ENCODE data around the gene DISC1. TPM values are rescaled to one million over a fixed set of nuclear protein-coding genes. Genes with fewer than 3 reads are reported as not detected.

The DISC1 gene
- total RNA-seq, 1 experiment from 2014 or later, result 0.36 TPM

- Histone ChIP-seq H3K27me3 (ENCODE audit: control insufficient read depth, insufficient read depth, low read length) (no peaks in the 10 kb centered on the region), H3K9me3 (ENCODE audit: control insufficient read depth, insufficient read depth, low read depth, low read length) (no peaks in the 10 kb centered on the region), H3K4me3 (ENCODE audit: low read depth in 2 of 2, low read length in 2 of 2) (no peak overlapping the region), H3K27ac (ENCODE audit: low read length) (no peak overlapping the region), H3K4me1 (ENCODE audit: control insufficient read depth, insufficient read depth, low read length) (no peaks in the 10 kb centered on the region), H3K36me3 (ENCODE audit: control insufficient read depth, insufficient read depth, low read length) (no peaks in the 10 kb centered on the region)
- ChIA-PET POLR2A (no interaction called here), CTCF (no interaction called here)
- BruUV-seq (replicated peaks), result no TSS peak
- TF ChIP-seq CTCF (IDR thresholded peaks at IDR 0.05) (no peak), POLR2AphosphoS5 (IDR thresholded peaks at IDR 0.05; ENCODE audit: low read depth, low read length) (no peak), SIN3A (IDR thresholded peaks at IDR 0.05; ENCODE audit: borderline replicate concordance, insufficient read depth, low read depth, low read length) (no peak), TCF7L2 (IDR thresholded peaks at IDR 0.05; ENCODE audit: low read depth, low read length) (no peak), REST (IDR thresholded peaks at IDR 0.05; ENCODE audit: insufficient read depth in 1 of 2, low read depth in 2 of 2, low read length in 1 of 2) (no peak)
- in situ Hi-C loops (cut with HindIII; ENCODE audit: low pct_unique_long_range_greater_than_20kb, low sequenced_read_pairs) (no loop called here), intact Hi-C loops (cut with micrococcal nuclease; ENCODE audit: unreplicated experiment) (no loop called here)
- ATAC-seq (no peak), DNase-seq (ENCODE audit: low read depth, low spot score) (no peak)
These were observed 43.2 kb upstream of the DISC1 start for GRCh38 chr1:231583376-231583775.

- ChIA-PET POLR2A (interaction anchor here (0.6 kb wide), 1 partner anchor 44 kb away, joined by 9 read pairs; no protein-coding TSS in a partner anchor), CTCF (interaction anchor here (0.7 kb wide), 1 partner anchor 149 kb away, joined by 10 read pairs; no protein-coding TSS in a partner anchor)
- H3K9me3 ChIP-seq (ENCODE audit: control insufficient read depth, insufficient read depth, low read depth, low read length), result no peaks in the 10 kb centered on the region
- intact Hi-C loops (cut with micrococcal nuclease; ENCODE audit: unreplicated experiment), result loop anchor here (2.0 kb wide), 1 partner anchor 227 kb away; no protein-coding TSS in a partner anchor
- no peaks in the 10 kb centered on the region for H3K36me3 ChIP-seq (ENCODE audit: control insufficient read depth, insufficient read depth, low read length)
- H3K4me3 ChIP-seq (ENCODE audit: low read depth in 2 of 2, low read length in 2 of 2), result no peak overlapping the region
- BruUV-seq (replicated peaks), result no TSS peak
- DNase-seq (ENCODE audit: low read depth, low spot score) (peak; percentile 32), ATAC-seq (peak; percentile 75)
- no peak for TF ChIP-seq POLR2AphosphoS5 (IDR thresholded peaks at IDR 0.05; ENCODE audit: low read depth, low read length)
- peak; percentile 48; the same call in 1 of the 2 replicates for TF ChIP-seq CTCF (IDR thresholded peaks at IDR 0.05)
- H3K27ac ChIP-seq (ENCODE audit: low read length), result no peak overlapping the region
- H3K27me3 ChIP-seq (ENCODE audit: control insufficient read depth, insufficient read depth, low read length), result no peaks in the 10 kb centered on the region
- H3K4me1 ChIP-seq (ENCODE audit: control insufficient read depth, insufficient read depth, low read length), result no peaks in the 10 kb centered on the region
- in situ Hi-C loops (cut with HindIII; ENCODE audit: low pct_unique_long_range_greater_than_20kb, low sequenced_read_pairs), result no loop called here
These were observed 42.5 kb upstream of the DISC1 start for GRCh38 chr1:231584117-231584516.
